Glomerular visceral epithelial cell (primary cell): ENCODE data around the gene HACD4.
A peak's percentile ranks its signal among the peaks of the same experiment; 100 is the strongest.

Experiments used
- DNase-seq: peaks from one replicate; pipeline ENCODE4 v3.0.0-alpha.2; 2016; ENCODE audit errors: extremely low spot score

The HACD4 gene, protein sequence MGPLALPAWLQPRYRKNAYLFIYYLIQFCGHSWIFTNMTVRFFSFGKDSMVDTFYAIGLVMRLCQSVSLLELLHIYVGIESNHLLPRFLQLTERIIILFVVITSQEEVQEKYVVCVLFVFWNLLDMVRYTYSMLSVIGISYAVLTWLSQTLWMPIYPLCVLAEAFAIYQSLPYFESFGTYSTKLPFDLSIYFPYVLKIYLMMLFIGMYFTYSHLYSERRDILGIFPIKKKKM

DNA sequence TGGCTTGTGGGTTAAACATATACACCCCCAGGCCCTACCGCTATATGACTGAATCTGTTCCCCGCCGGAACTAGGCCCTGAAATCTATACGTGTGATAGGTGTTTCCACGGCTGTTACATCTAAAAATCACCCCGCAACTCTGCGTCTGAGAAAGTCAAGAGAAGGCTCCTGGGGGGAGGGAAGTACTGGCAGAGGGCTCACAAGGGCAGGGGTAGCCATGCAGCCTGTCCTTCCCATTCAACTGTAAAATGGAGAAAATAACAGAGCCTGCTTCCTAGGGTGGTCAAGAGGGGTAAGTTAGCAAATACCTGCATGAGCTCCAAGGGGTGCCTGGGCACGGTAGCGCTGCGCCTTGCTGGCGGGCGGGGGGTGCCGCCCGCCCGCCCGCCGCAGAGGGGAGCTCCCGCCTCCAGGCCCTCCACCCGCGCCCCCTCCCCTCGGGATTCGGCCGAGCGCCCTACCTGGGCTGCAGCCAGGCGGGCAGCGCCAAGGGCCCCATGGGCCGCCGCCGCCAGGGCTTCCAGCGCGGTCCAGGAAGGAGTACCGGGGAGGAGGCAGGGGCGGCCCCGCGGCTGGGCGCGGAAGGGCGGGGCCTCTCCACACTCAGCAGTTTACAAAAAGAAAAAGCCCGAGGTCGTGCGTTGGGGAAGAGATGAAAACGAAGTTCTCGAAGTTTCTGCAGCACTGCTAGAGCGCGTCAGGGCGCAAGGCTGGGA is at the start of gene HACD4:
Gene HACD4 (minus strand): TSS at position 550 of the 717 bp plus-strand sequence. CDS start 50 bp downstream, at position 500.
- peak; percentile 63 for DNase-seq

DNA sequence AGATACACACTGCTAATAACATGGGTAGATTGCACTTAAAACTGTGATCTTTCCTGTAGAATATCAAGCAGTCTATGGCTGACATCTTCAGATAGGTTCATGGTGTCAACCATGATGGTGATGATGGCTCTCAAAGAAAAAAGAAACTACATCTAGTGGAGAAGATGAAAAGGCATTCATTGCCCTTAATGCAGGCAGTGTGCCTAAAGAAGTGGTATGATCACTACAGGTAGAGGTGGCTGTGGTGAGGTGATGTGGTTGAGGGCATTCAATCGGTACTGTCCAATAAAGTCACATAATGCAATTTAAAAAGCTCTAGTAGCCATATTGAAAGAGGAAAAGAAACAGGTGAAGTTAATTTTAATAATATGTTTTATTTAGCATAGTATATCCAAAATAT is 49.4 kb upstream of the HACD4 start:
- no peak for DNase-seq

DNA sequence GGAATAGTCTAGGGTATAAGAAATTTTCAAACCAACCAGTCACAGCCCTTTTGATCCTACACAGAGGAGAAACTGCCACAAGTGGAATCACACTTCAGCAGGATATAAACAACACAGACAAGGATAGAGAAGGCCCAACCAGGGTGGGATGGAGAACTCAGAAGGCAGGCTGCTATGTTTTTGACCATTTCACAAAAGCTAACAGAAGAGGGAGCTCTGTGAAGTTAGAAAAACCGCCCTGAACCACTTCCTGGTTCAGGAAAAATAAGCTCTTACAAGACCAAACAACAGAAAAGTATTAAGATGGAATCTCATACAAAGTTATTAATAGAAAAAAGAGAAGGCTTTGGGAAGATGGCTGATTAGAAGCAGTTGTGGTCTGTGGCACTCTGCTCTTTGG is 47.3 kb upstream of the HACD4 start:
- no peak for DNase-seq

DNA sequence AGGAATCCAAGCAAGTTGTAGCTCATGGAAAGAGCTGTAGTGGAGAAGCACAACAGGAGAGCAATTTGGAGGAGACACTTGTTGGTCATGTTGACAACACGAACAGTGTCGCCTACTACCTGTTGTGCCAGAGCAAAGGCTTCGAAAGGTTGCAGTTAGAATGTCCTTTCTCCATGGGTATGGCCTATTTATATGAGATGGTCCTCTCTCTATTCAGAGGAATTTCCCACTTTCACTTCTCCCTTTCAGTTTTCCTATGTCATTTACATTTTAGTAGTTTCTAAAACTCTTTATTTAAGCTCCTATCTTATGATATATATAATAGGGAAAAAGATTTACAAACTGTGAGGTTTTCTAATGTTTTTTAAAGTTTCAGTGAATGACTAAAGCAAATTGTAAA is 46.3 kb upstream of the HACD4 start, which contains the start of gene IFNB1:
Gene IFNB1 (minus strand): TSS at position 162 of the 400 bp plus-strand sequence. CDS start 73 bp downstream, at position 89.
- no peak for DNase-seq

DNA sequence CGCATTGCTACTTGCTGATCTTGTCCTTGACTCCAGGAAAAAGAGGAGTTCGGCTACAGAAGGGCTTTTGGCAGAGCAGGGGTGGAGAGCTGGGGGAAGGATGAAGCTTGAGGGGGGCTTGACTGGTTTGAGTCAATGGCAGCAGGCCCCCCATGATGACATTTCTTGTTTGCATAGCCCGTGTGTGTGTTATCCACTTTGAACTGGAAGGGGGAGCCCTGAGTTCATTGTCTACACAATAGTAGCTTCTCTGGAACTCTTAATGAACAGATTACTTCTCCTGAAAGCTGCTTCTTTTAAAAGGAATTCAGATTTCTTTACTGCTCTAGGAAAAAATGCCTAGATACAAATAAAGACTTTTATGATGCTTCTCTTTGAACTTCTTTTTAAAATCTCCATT is 44.0 kb upstream of the HACD4 start:
- DNase-seq: no peak

DNA sequence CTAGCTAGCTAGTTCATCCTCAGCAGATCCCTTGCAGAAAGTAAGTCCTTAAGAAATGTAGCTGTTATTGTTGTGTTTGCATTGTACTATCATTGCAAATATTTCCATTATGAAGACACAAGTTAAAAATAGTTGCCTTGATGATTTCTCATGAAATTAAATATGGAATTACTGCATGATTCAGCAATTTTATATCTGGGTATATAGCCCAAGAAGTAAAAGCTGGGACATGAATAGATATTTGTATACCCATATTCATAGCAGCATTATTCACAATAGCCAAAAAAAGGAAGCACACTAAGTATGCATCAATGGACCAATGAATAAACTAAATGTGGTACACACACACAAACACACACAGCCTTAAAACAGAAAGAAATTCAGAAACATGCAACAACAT is 39.5 kb upstream of the HACD4 start:
- DNase-seq: no peak

DNA sequence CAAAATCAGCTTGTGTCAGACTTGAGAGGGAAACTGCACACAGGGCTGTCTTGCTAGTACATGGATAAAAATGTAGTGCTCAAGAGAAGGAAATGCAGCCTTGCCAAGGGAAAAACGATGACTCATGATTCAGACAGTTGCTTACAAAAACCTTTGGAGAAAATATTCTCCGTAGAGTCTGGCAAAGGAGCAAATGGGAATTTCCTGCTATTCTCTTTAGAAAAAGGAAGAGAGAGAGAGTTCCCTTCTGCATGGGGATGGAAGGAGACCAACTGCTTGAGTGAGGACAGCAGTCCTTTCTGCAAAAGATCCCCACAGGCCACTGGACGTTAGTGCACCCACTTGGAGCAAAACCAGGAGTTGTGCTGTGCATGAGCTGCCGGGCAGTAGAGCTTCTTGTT is 38.7 kb upstream of the HACD4 start:
- DNase-seq: peak; percentile 81

DNA sequence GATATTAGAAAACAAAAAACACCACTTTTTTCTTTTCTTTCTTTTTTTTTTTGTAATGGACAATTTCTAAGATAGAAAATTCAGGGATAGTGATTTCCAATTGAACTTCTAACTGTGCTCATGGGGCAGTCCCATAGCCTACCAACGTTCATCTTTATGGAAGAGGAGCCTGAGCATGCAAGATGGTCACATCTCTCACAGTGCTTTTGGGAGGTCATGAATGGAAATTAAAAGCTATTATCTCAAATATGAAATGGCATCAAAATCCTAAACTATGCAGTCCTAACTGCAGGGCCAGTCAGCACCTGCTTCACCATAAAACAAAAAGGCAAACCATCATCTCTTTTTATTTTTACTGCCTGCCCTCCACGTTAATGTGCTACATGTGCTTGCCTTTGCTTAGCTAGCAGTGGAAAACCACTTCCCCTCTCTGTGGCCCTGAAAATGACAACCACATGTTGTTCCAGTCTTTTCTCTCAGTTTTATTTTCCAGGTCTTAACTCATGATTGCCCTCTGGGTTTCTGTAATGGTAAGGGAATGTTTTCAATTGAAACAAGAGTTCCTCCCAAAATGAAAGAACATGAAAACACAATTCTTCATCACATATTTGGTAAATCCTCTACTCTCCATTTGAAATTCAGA is 29.6 kb upstream of the HACD4 start:
- DNase-seq: no peak

DNA sequence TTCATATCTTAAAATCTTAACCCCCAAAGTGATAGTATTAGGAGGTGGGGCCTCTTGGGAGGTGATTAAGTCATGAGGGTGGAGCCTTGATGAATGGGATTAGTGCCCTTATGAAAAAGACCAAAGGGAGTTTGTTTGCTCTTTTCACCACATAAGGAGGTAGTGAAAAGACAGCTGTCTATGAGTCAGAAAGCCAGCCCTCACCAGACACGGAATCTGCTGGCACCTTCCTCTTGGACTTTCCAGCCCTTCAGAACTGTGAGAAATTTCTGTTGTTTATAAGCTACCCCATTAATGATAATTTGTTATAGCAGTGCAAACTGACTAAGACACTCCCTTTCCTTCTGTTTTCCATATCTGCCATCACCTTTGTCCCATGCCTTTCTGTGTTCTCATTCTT is 25.5 kb upstream of the HACD4 start:
- peak; percentile 17 for DNase-seq

DNA sequence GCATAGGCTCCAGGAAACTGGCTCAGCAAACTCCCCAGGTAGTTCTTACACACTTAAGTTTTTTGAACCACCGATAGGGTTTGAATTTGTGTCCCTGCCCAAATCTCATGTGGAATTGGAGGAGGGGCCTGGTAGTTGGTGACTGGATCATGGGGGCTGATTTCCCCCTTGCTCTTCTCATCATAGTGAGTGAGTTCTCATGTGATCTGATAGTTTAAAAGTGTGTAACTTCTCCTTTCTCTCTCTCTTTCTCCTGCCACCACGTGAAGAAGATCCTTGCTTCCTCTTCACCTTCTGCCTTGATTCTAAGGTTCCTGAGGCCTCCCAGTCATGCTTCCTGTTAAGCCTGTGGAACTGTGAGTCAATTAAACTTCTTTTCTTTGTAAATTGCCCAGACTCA is 22.4 kb upstream of the HACD4 start:
- DNase-seq: no peak

DNA sequence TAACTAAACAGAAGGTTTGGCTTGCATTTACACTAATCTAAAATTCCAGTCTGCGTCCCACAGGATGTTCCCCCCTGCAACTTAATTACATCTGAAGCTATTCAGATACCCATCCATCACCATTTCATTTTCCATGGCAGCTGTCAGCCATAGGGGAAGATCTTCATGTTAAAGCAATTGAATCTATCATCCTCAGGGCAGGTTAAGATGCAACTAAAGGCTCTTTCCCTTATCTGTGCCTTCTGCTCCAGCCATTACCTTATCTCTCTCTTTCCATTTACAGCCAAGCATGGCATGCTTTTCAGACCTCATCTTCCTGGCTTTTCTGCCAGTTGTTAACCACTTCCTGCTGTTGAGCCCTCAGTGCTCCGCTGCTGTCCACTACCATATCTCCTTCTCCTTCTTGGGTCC is 15.8 kb upstream of the HACD4 start:
- DNase-seq: peak; percentile 8

DNA sequence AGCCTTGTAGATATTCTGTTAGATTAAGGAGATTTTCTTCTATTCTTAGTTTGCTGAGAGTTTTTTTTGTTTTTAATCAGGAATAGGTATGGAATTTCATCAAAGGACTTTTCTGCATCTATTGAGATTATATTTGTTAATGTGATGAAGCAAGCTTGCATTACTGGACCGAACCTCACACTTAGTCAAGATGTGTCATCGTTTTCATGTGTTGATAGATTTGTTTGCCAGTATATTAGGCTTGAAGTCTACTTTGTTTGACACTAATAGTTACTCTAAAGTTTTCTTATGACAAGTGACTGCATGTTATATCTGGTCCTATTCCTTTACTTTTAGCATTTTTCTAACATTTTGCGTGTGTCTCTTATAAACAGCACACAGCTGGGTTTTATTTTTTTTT is 12.4 kb upstream of the HACD4 start:
- DNase-seq: no peak

DNA sequence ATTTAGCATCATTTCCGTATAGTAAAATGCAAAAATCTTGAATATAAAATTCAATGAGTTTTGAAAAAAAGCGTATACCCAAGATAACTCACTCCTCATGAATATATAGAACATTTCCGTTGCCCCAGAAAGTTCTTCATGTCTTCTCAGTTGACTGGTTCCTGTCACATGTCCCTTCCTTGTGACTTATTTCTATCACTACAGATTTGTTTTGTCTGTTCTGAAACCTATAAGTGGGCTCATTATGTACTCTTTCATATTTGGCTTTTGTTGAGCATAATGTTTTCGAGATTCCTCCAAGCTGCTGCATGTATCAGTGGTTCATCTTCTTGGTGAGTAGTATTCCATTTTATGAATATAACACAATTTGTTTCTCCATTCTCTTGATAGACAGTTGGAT is 11.0 kb upstream of the HACD4 start:
- no peak for DNase-seq

DNA sequence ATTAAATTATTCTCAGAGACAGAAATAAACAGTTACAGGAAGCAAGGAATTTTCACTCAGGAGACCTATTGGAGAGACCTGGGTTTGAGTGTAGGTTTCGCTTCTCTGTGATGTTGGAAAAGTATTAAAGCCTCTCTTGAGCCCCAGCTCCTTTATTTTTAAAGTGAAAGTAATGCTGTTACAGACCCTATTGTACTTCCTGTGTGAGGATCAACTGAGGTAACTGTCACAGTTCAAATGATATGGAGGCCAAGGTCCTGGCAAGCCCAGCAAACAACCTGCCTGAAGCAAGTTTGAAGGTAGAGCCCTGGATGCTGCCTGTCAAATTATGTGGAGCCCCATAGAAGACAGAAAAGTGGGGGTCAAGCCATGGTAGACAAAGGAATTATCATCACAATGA is 7.9 kb upstream of the HACD4 start:
- no peak for DNase-seq

DNA sequence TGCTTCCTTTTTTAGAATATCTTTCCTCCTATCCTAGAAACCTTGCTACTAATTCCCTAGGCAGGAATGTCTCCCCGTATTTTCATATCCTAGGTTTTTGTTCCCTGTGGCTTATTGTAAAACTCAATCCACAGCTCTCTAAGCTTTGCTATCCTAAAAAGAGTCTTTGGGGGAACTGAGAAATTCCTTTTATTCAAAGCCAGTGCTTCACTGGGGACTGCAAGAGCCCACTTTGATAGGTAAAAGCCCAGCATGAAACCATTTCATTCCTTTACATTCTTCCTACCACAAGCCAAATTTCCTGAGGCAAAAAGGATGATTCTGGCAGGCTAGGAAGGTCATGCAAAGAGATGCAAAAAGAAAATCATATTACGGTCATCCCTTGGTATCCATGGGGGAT is 5.8 kb upstream of the HACD4 start:
- DNase-seq: no peak

DNA sequence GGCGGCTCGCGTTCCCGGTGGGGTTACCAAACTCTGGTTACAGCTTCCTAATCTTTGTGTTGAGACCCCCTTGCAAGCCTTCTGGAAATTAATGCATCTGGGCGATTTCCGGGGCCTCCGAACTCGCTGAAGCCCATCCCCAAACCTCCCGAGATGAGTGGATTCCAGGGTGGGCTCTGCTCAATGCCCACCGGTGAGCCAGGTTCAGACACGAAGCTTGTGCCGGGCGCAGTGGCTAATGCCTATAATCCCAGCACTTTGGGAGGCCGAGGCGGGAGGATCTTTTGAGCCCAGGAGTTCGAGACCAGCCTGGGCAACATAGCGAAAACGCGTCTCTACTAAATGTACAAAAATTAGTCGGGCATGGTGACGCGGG is 356 bp upstream of the HACD4 start:
- no peak for DNase-seq

DNA sequence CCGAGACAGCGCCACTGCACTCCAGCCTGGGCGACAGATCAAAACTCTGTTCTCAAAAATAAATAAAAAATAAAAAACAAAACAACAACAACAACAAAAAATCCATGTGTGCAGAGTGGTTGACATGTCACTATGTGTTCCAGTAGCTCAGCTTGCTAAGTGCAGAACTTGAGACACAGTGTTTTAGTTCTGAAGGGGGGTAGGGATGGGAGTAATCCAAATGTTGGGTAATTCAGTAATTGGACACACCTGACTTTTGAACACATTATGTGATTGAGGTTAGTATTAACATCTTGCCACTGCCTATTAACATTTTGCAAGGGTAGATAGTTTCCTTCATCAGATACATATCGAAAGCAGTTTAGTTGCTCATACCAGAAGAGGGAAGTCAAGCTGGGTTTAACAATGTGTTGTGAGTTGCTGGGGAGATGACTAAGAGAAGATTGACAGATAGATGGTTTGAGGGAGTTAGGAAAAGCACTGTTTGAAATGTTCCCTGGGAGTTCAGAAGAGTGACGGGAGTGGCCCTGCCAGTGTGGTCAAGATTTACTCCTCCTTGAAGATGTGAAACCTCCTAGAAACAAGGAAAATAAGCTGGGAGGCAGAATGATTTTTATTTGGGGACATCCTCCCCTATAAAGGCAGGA is 928 bp downstream of the HACD4 start:
- DNase-seq: peak; percentile 46

DNA sequence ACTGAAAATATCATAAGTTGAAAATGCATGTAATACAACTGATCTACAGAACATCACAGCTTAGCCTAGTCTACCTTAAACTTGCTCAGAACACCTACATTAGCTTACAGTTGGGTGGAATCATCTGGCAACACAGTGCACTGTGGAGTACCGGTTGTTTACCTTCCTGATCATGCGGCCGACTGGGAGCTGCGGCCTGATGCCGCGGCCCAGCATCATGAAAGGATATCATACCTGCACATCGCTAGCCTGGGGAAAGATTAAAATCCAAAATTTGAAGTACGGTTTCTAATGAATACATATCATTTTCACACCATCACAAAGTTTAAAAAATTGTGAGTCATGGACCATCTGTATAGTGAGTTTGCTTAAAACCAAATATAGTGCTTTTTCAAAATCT is 1.8 kb downstream of the HACD4 start:
- no peak for DNase-seq

DNA sequence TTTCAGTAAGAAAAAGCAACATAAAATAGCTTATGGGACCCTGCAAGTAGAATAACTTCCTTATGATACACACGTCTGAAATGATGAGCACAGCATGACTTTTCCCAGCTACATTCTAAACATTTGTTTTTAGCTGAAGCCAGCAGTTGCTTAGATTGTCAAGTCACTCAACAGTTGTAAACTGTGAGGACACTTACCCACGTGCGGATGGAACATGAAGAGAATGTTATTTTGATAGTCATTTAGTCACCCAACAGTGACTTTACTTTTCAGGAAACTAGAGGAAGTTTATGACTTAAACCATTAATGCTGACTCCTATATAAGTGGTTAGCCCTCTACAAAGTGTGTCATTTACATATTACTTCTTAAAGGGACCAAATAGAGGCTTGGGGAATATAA is 3.0 kb downstream of the HACD4 start:
- DNase-seq: no peak

DNA sequence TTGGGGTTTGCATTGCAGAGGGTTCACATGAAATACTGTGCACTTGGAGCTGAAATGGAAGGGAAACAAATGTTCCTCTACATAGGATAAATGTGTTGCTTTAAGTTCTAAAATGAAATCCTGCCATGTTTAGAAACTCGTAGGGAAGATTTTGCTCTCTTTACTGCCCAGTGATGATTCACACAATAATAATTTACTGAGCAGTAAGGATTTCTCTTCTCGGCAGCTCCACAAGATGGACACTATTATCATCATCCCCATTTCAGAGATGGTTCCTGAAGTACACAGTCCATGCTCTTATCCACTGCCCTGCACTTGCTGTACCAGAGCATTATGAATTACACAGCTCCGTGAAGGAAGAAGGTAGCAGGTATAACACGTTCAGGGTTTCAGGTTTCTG is 4.1 kb downstream of the HACD4 start:
- peak; percentile 18 for DNase-seq

DNA sequence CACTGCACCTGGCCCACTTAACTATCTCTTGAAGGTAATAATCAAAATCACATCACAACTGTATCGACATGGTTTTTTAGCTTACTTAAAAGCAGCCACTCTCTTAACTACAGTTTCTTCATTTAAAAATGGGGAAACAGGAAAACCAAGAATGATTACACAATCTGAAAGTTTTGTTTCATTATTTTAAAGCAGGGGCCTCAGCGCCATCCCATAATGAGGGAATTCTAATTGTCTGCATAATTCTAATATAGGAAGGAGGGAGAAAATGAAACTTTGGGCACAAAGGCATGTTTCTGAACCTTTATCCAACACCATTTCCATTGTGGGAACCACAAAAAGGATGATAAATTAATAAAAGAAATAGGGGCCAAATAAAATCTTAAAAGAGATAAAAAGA is 7.6 kb downstream of the HACD4 start:
- no peak for DNase-seq

DNA sequence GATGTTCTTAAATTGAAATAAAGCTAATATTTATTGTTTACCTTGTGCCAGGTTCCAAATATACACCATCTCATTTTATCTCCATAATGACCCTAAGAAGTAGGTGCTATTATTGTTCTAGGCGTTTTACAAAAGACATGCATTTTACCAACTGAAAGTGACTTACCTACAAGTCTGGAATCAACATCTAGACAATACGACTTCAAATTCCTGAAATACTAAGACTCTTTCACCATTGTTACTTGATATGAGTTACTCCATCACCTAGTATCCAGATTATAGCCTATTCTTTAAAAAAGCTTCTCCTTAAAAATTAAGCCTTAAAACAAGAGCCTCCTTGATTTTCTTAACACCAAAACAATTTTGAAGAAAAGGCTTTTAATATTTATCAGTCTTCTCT is 13.3 kb downstream of the HACD4 start:
- DNase-seq: no peak
